ENCODE results near the gene CACFD1. TPM values are rescaled to one million over a fixed set of nuclear protein-coding genes. Genes with fewer than 3 reads are reported as not detected.
A peak's percentile ranks its signal among the peaks of the same experiment; 100 is the strongest.

The CACFD1 gene
- total RNA-seq, result 10 to 100 TPM; 13.2 to 68.5 (median 54.4) TPM

DNA sequence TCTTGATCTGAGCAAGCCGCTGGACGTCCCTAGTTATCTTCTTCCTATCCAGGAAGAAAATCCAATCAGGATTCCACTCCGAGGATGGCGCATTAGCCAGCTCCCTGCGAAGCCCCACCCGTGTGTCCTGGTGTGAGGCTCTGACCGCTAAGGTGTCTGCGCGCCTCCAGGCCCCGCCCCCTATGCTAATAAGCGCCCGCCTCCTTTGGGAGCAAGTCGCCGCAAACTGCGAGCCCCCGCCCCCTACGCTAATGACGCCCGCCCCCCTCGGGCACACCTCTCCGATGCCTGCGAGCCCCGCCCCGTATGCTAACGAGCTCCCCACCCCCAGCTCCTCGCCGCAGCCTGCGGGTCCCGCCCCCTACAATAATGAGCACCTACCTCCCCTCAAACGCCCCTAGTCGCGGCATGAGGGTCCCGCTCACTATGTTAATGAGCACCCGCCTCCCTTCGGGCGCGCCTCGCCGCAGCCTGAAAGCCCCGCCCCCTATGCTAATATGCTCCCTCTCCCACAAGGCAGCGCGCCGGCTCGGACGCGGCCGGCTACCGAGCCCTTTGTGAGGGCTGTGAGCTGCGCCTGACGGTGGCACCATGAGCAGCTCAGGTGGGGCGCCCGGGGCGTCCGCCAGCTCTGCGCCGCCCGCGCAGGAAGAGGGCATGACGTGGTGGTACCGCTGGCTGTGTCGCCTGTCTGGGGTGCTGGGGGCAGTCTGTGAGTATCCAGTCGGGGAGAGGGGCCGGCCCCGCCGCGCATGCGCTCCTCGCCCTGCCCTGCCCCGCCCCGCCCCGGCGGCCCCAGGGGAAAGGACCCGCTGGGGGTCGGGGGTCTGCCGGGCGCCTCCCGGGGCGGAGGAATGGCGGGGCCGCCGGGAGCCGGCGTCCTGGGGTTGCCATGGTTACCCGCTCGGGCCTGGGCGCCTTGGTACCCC, at the start of gene CACFD1:
TSS of gene CACFD1 (plus strand) at position 503 of the 929 bp plus-strand sequence. CDS start at position 592, 89 bp downstream.
- H3K27ac ChIP-seq, result peak within 1 kb of the TSS; percentile 88 to 99 (median 94)
- no peaks in the 10 kb centered on the region for H3K9me3 ChIP-seq
- peaks cover 0 to 7% (median 0%) of the 10 kb centered on the region in 3 donors for H3K36me3 ChIP-seq
- peak within 1 kb of the TSS; percentile 57 to 95 (median 72) for H3K4me3 ChIP-seq
- peaks cover 0 to 22% (median 3%) of the 10 kb centered on the region in 4 donors for H3K4me1 ChIP-seq
- no peaks in the 10 kb centered on the region for H3K27me3 ChIP-seq
- peak; percentile 91 to 93 for TF ChIP-seq POLR2A (IDR thresholded peaks at IDR 0.05)
- TF ChIP-seq, protein P1, sequence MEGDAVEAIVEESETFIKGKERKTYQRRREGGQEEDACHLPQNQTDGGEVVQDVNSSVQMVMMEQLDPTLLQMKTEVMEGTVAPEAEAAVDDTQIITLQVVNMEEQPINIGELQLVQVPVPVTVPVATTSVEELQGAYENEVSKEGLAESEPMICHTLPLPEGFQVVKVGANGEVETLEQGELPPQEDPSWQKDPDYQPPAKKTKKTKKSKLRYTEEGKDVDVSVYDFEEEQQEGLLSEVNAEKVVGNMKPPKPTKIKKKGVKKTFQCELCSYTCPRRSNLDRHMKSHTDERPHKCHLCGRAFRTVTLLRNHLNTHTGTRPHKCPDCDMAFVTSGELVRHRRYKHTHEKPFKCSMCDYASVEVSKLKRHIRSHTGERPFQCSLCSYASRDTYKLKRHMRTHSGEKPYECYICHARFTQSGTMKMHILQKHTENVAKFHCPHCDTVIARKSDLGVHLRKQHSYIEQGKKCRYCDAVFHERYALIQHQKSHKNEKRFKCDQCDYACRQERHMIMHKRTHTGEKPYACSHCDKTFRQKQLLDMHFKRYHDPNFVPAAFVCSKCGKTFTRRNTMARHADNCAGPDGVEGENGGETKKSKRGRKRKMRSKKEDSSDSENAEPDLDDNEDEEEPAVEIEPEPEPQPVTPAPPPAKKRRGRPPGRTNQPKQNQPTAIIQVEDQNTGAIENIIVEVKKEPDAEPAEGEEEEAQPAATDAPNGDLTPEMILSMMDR (IDR thresholded peaks at IDR 0.05), result no peak
- DNase-seq, result peak; percentile 99

DNA sequence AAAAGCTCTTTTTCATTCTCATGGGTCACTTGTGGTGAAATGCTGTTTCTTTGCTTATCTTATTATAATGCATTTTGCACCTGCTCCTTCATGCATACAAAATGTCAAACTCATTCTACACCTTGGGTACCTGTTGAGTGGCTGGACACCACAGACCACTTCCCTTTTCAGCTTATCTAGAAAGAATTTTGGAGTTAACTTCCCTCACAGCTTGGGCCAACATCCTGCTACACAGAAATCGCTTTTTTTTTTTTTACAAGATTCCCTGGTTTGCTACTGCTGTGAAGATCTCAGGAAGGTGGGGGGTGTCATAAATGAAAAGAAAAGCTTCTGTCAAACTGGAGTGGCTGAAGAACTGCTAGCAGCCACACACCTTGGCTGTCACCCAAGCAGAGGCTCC, 44.6 kb upstream of the CACFD1 start:
- Histone ChIP-seq H3K27me3 (no peaks in the 10 kb centered on the region), H3K4me1 (peaks cover 7 to 25% (median 13%) of the 10 kb centered on the region in 4 donors), H3K36me3 (peaks cover 0 to 41% (median 0%) of the 10 kb centered on the region in 3 donors), H3K4me3 (no peak overlapping the region), H3K27ac (no peak overlapping the region), H3K9me3 (no peaks in the 10 kb centered on the region)
- no peak for TF ChIP-seq POLR2A (IDR thresholded peaks at IDR 0.05)
- TF ChIP-seq, protein P1 (IDR thresholded peaks at IDR 0.05), result no peak
- no peak for DNase-seq

DNA sequence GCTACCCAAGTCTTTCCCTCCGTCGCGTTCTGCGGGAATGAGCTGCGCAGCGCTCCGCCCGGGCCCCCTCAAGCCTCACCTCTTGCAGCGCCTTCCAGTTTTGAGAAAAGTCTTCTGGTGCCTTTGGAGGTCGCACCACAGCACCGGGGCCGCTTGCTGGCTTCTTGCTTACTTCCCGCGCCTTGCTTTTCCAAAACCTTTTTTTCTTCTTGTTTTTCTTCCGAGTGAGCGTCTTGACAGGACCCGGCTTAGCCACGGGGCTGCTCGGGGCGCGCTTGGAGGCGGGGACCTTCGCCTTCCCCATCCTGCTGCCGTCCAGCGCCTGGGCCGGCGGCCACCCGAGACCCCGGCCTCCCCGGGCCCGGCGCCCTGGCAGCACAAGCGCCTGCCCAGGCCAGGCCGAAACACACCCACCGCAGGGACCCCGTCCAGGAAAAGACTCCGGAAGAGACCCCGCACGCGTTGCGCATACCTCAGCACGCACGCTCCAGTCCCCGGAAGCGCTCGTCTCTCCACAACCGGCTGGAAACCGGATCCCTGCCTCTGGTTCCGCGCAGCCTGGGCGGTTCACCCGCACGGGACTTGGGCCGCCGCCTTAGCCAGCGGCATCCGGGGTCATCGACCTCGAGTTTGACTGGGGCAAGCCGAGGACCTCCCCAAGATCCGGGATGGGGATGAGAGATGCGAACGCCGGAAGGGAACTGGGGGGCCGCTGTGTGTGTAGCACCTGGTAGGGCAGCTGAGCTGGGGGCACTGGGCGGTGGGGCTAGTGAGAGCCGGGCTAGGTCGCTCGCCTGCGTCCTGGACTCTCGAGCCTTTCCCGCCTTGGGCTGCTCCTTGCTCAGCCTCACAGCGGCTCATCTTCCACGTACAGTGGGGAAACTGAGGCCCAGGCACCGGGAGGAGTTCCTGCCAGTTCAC, 42.0 kb upstream of the CACFD1 start, which contains the start of gene REXO4:
TSS of gene REXO4 (minus strand) at position 470 of the 921 bp plus-strand sequence. CDS start at position 304, 166 bp downstream.
- TF ChIP-seq, protein P1 (IDR thresholded peaks at IDR 0.05), result no peak
- peak; percentile 34 to 37 for TF ChIP-seq POLR2A (IDR thresholded peaks at IDR 0.05)
- Histone ChIP-seq H3K36me3 (peaks cover 0 to 14% (median 0%) of the 10 kb centered on the region in 3 donors), H3K27ac (peak within 1 kb of the TSS; percentile 78 to 94 (median 88)), H3K27me3 (no peaks in the 10 kb centered on the region), H3K4me3 (peak within 1 kb of the TSS; percentile 76 to 96 (median 92)), H3K9me3 (no peaks in the 10 kb centered on the region), H3K4me1 (peaks cover 7 to 25% (median 13%) of the 10 kb centered on the region in 4 donors)
- peak; percentile 76 to 92 (median 90) for DNase-seq

DNA sequence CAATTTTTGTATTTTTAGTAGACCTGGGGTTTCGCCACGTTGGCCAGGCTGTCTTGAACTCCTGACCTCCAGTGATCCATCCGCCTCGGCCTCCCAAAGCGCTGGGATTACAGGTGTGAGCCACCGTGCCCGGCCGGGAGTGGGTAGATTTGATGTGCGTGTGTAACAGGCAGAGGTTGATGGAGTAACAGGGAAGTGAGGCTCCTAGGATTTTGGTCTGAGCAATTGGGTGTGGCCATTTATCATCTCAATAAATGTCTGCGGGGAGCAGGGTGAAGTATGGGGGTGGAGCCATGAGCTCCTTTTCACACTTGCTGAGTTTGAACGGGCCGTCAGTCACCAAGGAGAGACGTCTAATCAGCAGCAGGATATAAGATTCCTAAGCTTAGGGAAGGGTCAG, 40.8 kb upstream of the CACFD1 start:
- Histone ChIP-seq H3K36me3 (peaks cover 0 to 2% (median 0%) of the 10 kb centered on the region in 3 donors), H3K27ac (peak overlapping the region; percentile 78 to 94 (median 88)), H3K4me1 (peaks cover 7 to 25% (median 13%) of the 10 kb centered on the region in 4 donors), H3K4me3 (peak overlapping the region in 2 of 4 donors; percentile 76 to 96), H3K9me3 (no peaks in the 10 kb centered on the region), H3K27me3 (no peaks in the 10 kb centered on the region)
- DNase-seq, result peak in 1 of 3 donors; percentile 57
- TF ChIP-seq, protein P1 (IDR thresholded peaks at IDR 0.05), result no peak
- peak in 1 of 2 donors; percentile 10 for TF ChIP-seq POLR2A (IDR thresholded peaks at IDR 0.05)

DNA sequence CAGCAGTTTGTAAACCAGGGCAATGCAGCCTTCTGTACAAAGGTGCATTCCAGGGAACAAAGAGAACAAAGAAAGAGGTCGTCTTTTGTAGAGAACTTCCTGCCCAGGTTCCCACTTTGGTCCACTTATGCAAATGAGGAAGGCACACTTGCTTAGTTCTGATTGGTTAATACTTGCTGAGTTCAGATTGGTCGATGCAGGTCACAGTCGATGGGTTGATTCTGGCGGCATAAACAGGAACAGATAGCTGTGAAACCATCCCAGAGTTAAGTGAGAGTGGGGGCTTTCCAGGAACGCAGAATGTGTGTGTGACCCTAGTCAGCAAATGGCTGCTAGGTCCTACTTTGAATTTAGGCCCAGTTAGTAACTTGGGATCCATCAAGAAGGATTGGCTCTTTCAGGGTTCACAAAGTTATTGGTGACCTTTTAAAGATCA, 39.4 kb upstream of the CACFD1 start:
- Histone ChIP-seq H3K36me3 (no peaks in the 10 kb centered on the region), H3K4me1 (peaks cover 7 to 25% (median 13%) of the 10 kb centered on the region in 4 donors), H3K9me3 (no peaks in the 10 kb centered on the region), H3K27me3 (no peaks in the 10 kb centered on the region), H3K27ac (peak overlapping the region in 1 of 4 donors; percentile 13), H3K4me3 (no peak overlapping the region)
- TF ChIP-seq, protein P1 (IDR thresholded peaks at IDR 0.05), result no peak
- no peak for TF ChIP-seq POLR2A (IDR thresholded peaks at IDR 0.05)
- peak in 1 of 3 donors; percentile 30 for DNase-seq

All from Peyer's patch (tissue), 4 donors.